GM19468 (cell line): Measurements from ENCODE around the gene NIM1K.
"Not testable (repeated sequence)": the region's sequence is repeated elsewhere in the genome, so short reads cannot be mapped to it uniquely, and the experiment has no call there.

ENCODE experiments used
- ATAC-seq: cut with Tn5 transposase; IDR thresholded peaks from one replicate; pipeline ENCODE4 v1.9.1; 2021; ENCODE audit warnings: mild to moderate bottlenecking, moderate library complexity, moderate number of reproducible peaks; ENCODE audit not compliant: unreplicated experiment; ENCODE audit errors: extremely low read depth

Gene NIM1K

DNA sequence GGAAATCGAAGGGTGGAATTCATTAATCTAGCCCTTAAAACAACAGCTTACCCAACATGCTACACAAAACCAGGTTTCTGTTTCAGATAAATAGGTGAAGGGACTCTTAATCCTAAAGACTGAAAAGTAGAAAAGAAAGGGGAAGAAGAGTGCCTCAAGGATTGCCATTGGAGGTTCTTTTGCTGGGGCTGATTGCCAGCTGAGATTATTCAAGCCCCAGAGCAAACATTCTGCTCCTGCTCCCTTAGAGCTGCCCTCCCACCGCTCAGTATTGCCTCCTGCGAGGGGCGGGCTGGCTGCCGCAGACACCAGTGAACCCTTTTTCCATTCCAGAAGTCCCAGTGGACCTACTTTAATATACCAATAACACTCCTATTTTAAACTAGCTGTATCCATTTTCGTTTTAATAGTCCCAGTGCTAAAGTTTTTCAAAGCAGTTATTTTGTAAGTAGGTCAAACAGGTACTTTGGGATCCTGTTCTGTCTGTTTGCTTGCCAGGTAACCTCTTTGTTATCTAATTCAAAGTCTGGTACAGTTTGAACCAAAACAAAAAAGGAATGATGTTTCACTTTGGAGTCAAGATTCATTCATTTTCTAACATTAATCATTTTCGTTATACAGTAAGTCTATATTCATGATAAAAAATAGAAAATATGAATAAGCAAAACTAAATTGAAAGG is 82.5 kb downstream of the NIM1K start:
- no peak for ATAC-seq

DNA sequence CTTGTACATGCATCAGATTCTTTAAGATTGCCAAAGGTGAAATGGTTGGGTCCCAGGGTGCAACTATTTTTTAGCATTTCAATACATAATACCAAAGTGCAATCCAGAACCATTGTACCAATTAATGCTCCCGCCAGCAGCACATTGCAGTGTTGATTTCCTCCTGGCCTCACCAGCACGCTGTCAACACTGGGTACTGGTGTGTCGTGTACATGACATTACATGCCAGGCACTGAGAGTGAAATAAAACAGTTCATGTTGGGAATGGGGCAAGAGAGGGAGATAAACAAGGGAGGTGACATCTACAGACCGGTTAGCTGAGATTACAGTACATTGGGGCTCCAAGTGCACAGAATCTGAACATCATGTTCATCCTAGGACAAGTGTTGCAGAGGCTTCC is 83.4 kb downstream of the NIM1K start:
- no peak for ATAC-seq

DNA sequence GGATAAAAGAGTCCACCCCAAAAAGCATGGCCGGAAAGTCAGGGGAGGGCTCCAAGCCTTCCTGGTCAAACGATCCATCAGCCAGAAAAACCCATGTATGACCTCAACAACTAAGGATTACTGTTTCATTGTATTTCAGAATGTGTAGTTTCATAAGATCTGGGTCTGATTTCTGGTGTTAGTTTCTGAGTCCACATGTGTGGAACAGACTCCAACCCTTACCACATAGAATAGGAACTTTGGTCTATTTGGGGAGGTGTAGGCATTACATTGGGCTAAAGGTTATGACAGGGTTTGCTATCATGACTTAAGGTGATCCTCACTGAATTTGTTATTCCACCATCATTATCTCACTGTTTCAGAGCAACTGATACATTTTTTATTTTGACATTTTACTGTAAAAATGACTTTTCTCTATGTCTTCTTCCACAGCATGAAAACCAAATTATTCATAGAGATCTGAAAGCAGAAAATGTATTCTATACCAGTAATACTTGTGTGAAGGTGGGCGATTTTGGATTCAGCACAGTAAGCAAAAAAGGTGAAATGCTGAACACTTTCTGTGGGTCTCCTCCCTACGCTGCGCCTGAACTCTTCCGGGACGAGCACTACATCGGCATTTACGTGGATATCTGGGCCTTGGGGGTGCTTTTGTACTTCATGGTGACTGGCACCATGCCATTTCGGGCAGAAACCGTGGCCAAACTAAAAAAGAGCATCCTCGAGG is 87.7 kb downstream of the NIM1K start:
- no peak for ATAC-seq

DNA sequence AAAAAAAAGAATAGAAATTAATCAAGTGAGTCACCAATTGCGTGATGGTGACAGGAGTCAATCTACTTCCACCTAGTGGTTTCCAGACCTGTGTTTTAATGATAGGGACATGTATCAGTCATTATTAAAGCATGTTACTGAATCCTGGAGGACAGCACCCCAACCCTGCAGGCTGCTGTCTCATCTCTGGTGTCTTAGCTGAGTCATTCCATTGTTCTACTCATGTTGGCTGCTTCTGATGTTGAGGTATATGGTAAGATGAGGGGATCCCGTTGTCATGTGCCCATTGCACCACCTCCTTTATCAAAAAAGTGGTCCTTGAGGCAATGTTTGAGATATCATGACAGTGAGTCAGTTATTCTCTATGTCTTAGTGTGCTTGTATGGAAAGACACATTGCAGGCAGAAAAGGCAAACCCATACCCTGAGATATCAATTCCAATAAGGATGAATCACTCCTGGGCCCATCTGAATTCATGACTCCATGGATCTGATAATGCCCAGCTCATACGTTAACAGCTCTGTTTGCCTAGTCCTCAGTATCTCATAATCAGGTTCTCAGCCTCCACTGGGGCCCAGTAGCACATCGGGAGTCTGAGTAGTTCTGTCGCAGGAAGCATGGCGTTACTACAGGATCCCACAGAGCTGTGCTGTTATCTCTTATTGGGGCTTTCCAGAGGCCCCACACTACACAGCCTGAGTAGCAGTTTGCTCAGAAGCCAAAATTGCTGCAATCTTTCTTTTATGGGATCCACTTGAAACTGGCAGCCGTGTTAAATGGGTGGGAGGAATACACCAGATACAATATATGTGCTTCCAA is 90.0 kb downstream of the NIM1K start:
- ATAC-seq, result no peak

- ATAC-seq, result no peak
Observed at GRCh38 chr5:43286623-43287022, 94.6 kb downstream of the NIM1K start.

DNA sequence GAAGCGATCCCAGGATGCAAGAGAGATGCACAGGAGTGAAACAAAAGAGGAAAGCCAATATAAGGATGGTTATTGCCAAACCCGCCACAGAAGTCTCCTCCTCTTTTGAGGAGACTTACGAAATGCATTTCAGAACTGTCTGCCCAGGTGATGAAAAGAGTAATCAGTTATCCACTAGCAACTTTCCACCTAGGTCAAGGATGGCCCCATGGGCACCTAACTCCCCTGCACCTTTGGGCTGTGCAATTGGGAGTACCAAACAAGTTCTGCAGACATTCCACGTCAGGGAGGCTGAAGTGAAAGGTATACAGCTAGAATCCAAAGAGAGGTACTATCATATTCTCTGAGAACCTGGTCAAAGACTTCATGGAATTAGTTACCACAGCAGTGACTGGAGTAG is 95.5 kb downstream of the NIM1K start:
- ATAC-seq, result no peak

GRCh38 chr5:43288269-43288831 is 96.3 kb downstream of the NIM1K start:
- no peak for ATAC-seq

- no peak for ATAC-seq
Observed at GRCh38 chr5:43290726-43291125, 98.7 kb downstream of the NIM1K start.

GRCh38 chr5:43294226-43294625 is 102.2 kb downstream of the NIM1K start:
- no peak for ATAC-seq

DNA sequence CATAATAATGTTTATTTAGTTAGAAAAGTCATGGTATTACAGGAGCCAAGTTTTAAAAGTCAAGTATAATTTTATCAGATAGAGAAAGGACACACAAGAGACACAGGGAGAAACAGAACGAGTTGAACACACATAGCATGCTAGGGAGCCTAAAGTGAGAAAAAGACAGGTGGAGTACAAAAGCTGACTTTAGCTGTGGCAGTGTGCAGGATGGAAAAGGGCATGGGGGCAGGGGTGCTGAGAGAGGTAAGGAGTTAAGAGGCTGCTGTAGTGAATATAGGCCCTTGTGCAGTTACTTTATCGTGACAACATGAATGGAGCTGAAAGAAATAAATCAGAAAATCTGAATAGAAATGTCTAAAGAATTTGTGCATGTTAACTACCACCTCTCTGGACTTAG is 103.2 kb downstream of the NIM1K start:
- no peak for ATAC-seq

- no peak for ATAC-seq
Observed at GRCh38 chr5:43296835-43297234, 104.8 kb downstream of the NIM1K start.

- no peak for ATAC-seq
Observed at GRCh38 chr5:43298443-43298842, 106.4 kb downstream of the NIM1K start.

GRCh38 chr5:43300112-43300511 is 108.1 kb downstream of the NIM1K start:
- ATAC-seq, result no peak

GRCh38 chr5:43301653-43302091 is 109.6 kb downstream of the NIM1K start:
- ATAC-seq, result no peak

- no peak for ATAC-seq
Observed at GRCh38 chr5:43302481-43302880, 110.5 kb downstream of the NIM1K start.

- ATAC-seq, result no peak
Observed at GRCh38 chr5:43303242-43303641, 111.2 kb downstream of the NIM1K start.

GRCh38 chr5:43304525-43304924 is 112.5 kb downstream of the NIM1K start:
- ATAC-seq, result no peak

DNA sequence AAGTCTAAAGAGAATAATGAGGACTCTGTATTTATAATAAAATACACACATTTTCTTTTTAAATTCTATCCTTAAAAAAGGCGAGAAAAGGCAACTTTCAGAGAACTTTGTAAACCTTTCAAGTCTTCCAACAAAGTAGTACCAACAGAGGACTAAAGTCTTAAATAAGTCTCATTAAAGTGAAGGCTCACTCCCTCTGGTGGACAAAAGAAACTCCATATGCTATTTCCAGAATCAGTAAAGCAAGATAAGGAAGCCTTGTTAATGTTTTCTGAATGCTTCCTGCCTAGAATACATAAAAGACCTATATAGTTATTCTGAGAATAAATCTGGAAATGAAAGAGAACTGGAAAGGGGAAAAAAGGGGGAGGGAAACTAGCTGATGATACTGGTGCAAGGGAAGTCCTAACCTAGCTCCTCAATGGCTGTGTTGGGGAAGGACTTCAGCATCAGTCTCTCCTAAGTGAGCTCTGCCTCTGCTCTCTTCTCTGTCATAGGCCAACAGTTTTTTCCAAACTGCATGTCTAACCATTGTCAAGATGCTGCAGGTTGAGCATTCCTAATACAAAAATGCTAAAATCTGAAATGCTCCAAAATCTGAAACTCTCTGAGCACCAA is 114.0 kb downstream of the NIM1K start:
- ATAC-seq, result no peak

GRCh38 chr5:43306954-43307353 is 114.9 kb downstream of the NIM1K start:
- not testable (repeated sequence) for ATAC-seq

GRCh38 chr5:43309122-43309521 is 117.1 kb downstream of the NIM1K start:
- no peak for ATAC-seq
